SK-N-MC (cell line): ENCODE measurements around the gene PBX3.

Source experiments
- EZH2 ChIP-seq: fragments of 200-600 bp; sonication (generic); IDR thresholded peaks from one replicate; pipeline ENCODE4 v1.6.1; 2017; ENCODE audit warnings: antibody characterized with exemption
- POLR2AphosphoS5 ChIP-seq: IDR thresholded peaks from 2 replicates; pipeline ENCODE4 v1.6.1; 2012; ENCODE audit warnings: mild to moderate bottlenecking, low read depth, low read length, borderline replicate concordance

DNA sequence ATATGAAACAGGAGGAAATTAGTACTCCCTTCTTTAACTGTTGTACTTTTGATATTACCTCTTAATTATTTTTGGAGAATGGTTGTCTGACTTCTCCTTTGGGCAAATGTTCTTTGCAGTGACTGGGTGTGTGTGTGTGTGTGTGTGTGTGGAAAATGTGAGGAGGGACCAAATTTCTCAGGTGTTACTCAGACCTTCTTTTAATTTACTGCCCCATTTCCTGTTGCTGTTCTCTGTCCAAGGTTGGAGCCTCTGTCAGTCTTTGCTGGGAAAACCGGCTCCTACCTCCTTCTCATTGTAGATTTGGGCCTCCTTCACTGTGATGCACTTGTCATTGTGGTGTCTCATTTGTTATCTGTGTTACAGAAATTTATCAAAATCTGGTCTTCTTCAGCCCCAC lies 68.4 kb downstream of the PBX3 start:
- TF ChIP-seq POLR2AphosphoS5 = no peak
- TF ChIP-seq EZH2 = no peak
